GM21381 (cell line): ENCODE results near the gene SETD4.
"Not testable (repeated sequence)": the region's sequence is repeated elsewhere in the genome, so short reads cannot be mapped to it uniquely, and the experiment has no call there.

Experiments
- ATAC-seq: cut with Tn5 transposase; IDR thresholded peaks from one replicate; pipeline ENCODE4 v1.9.1; 2021; ENCODE audit warnings: mild to moderate bottlenecking, moderate library complexity; ENCODE audit not compliant: unreplicated experiment

The SETD4 gene, protein sequence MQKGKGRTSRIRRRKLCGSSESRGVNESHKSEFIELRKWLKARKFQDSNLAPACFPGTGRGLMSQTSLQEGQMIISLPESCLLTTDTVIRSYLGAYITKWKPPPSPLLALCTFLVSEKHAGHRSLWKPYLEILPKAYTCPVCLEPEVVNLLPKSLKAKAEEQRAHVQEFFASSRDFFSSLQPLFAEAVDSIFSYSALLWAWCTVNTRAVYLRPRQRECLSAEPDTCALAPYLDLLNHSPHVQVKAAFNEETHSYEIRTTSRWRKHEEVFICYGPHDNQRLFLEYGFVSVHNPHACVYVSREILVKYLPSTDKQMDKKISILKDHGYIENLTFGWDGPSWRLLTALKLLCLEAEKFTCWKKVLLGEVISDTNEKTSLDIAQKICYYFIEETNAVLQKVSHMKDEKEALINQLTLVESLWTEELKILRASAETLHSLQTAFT

DNA sequence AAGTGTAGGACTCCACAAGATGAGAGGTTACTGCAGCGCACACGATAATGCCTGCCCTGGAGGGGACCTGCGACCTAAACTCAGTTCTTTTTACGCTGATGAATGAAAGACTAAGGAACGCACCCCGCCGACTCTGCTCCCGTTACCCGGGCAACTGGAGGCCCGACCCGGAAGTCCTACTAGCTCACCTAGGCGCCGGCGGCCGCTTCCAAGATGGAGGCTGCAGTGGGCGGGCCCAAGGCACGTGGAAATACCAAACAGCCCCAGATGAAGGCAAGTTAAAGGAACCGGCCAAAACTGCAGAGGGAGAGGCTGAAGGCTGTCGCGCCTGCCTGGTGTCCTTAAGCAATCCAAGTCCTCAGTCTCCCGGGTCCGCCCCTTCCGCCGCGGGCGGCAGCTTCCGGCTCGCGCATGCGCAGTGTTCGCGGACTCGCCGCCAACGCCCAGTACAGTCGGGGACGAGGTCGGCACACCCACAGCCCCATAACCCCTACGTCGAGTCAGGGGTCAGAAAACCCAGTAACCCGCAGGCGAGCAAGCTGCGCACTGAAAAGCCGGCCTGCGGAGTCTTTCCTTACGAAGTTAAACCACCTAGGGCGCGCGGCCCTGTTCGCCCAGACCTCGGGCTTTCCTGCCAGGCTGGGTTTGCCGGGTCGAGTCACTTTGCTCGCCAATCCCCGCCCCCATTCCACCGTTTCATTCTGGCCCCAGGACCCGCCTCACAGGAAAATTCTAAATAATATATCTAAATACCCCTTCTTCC, at the start of gene SETD4:
TSS of gene SETD4 (minus strand) at position 368 of the 763 bp plus-strand sequence. CDS start 1,638 bp downstream, outside the sequence.
- ATAC-seq, result peak; percentile 86

DNA sequence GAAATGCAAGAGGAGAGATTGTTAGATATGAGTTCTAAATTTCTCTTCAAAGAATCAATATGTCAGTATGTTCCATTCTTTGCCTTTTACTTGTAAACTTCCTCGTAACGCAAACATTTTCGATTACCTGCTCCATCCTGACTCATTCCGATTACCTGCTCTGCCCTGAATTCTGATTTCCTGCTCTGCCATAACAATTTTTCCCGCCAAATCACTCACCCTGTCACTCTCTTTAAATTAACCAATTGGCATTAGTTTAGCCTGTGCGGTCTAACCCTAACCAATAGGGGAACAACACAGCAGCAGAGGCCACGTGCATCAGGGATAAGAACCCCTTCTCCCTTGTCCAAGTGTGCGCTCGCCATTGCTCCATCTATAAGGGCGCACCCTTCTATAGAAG, 49.5 kb upstream of the SETD4 start:
- ATAC-seq, result no peak

DNA sequence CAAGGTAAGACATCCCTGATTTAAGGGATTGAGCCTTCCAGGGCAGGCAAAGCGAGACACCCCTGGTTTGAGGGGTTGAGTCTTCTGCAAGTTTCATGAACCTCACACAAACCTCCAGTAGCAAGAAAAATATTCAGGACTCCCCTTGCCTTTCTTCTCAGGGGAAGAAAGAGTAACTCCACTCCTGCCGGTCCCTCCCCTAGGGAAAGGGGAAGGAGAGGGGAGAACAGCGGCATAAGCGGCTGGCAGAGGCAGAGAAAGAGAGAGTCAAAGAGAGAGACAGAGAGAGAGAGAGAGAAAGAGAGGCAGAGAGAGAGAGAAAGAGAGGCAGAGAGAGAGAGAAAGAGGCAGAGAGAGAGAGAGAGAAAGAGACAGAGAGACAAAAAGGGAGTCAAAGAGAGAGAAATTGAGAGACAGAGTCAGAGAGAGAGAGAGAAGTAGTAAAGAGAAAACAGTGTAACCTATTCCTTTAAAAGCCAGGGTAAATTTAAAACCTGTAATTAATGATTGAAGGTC, 45.1 kb upstream of the SETD4 start:
- ATAC-seq, result no peak

DNA sequence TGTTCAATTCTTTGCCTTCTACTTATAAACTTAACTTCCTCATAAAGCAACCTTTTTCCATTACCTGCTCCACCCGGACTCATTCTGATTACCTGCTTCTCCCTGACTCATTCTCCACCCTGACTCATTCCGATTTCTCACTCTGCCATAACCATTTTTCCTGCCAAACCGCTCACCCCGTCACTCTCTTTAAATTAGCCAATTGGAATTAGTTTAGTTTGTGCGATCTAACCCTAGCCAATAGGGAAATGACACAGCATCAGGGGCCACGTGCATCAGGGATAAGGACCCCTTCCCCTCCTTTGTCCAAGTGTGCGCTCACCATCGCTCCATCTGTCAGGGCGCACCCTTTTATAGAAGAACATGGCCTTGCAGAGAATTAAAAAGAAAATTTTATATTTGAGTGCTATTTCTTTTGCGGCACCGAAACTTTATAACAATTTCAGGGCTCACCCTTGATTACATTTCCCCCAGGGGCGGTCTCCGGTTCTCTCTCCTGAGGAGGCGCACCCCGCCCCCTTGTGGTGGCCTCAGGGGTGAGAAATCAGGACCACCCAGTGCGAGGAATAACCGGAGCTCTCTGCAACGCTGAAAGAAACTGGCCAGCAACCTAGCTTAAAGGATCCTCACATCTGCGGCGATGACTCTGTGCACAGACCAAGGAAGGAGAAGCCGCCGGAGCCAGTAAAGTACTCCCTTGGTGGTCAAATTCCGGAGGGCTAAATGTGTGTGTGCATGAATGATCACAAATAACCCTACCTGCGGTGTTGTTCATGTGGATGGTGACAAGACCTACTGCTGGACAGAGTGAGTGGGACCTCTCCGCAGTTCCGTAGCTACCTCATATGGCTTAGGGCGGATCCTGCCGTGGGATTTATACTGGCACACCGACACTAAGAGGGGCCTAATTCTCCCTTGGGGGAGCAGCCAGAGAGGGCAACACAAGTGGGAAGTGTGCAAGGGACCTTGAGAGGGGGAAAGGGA, 44.3 kb upstream of the SETD4 start:
- no peak for ATAC-seq

DNA sequence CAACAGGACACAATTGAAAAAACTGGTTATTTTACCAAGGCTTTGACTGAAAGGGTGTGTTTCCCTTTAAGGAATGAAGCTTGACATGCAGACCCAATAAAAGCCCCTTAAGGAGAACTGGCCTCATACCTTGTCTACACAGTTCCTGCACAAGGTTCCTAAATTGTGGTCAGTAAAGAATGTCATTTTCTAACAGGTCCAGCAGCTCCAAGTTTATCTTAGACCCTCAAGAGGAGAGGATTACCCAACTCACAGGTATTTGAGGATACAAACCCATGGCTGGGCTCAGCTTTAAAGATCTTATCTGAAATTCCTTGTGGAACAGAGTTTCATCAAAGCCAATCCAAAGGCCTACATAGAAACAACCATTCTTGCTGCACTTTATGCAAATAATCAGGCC, 43.1 kb upstream of the SETD4 start:
- ATAC-seq, result no peak

DNA sequence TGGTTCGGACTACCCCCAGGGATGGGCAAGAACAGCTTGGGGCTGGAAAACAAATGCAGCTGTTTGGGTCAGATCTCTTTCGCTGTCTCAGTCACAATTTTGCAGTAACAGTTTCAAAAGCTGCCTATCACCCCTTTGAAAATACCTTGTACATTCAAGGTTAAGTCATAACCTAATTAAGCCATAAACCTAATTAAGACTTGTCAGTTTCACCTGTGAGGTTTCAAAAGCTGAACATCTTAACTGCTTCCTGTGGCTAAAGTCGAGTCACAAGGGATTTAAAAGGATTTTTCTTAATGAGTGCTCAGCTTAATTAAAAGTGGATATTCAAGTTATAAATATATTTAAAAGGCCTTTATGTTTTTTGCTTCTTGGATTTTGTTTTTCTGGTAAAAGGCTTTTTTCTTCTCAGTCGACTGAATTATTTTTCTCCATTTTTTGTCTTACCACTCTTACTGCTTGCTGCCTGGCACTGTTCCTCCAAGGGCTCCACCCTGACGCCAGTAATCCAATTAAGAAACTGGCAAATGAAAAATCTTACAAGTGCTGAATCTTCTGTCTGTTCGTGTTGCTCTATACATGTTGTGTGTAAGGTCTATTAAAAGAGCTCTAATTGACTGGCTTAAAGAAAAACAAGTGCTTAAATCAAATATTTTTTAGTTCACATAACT, 40.8 kb upstream of the SETD4 start:
- ATAC-seq, result no peak

DNA sequence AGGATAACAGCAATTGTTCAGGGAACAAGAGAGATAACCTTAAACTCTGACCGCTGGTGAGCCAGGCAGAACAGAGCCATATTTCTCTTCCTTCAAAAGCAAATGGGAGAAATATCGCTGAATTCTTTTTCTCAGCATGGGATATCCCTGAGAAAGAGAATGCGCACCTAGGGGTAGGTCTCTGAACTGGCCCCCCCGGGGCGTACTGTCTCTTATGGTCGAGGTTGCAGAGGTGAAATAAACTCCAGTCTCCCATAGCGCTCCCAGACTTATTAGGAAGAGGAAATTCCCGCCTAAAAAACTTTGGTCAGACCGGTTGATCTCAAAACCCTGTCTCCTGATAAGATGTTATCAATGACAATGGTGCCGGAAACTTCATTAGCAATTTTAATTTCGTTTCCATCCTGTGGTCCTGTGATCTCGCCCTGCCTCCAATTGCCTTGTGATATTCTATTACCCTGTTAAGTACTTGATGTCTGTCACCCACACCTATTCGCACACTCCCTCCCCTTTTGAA, 39.4 kb upstream of the SETD4 start:
- not testable (repeated sequence) for ATAC-seq

DNA sequence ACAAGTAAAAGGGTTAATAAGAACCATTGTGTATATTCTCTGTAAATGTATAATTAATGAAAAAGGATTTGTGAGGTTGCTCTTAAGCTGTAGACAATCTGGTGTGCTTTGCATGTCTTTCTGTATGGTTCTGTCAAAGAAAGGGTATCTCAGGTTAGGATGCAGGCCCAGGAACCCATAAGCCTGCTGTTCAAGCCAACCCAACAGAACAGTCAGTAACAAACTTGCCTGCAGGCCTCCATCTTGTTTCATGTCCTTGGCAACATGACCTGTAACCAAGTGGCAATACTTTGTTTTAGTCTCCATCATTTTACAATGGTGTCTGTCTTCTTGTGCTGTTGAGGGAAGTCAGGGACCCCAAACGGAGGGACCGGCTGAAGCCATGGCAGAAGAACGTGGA, 38.7 kb upstream of the SETD4 start:
- no peak for ATAC-seq

DNA sequence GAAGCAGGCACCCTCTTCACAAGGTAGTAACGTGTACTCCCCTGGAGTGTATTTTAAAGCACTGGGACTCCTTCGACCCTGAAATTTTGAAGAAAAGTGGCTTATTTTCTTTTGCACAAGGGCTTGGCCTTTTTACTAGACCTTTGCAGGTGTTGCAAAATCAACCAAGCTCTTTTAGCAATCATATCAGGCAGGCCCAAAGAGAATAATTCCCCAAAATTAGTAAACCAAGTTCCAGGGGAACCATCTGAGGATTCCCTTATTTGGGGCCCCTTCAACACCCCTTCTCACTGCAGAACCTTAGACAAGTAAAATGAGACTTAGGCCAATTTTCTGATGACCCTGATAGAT, 37.8 kb upstream of the SETD4 start:
- no peak for ATAC-seq

DNA sequence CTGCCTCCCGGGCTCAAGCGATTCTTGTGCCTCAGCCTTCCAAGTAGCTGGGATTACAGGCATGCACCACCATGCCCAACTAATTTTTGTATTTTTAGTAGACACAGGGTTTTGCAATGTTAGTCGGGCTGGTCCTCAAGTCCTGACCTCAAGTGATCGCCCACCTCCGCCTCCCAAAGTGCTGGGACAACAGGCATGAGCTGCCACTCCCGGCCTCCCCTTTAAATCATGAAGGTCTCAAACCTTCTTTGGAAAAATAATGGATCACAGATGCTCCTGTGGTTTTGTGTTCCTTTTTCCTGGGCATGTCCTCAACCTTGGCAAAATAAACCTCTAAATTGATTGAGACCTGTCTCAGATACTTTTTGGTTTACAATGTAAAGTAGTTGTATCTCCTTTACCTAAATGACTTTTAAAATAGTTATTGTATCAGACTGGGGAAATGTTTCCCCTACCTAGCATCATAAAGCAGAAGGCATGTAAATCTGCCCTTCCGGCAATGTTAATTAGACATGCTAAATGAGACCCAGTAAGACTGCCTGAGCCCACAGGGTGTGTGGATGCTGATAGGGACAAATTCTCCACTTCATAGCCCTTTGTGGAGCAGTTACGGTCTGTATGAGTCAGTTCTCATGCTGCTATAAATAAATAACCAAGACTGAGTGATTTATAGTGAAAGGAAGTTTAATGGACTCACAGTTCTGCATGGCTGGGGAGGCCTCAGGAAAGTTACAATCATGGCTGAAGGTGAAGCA, 37.3 kb upstream of the SETD4 start:
- ATAC-seq, result no peak

DNA sequence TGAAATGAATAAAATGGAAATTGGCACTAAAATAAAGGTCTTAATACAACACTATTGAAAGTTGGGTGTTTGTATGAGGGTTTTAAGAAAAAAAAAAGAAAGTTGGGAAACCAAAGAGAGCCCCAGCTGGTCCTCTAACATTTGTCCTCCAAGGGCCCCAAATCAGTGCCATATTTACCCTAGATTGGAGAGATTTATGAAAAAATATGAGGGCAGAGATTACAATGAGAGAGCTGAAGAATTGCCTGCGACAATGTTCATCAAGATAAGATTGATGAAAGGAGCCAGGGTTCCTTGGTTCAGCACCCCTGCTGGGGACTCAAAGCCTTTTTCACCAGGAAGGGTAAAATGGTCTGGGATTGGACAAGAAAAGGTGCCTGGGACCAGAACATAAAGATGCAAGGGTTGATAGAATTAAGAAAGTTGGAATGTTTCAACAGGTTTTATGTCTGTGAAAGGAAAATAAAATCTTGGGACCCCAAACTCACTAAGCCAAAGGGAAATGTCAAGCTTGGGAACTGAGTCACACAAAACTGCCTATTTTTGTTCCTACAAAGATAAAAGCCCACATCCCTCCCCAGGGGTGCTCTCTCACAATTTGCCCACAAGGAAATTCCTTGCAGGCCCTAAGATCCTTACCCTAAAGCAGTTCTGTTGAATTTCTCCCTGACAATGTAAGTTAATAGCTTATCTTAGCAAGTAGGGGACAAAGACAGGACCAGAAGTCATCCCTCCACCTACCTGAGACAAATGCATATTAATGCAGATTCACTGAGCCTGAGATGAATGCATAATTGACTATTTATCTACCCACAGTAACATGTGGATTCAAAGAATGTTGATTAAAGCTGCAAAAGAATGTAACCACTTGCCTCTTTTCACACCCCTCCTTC, 36.3 kb upstream of the SETD4 start:
- no peak for ATAC-seq

DNA sequence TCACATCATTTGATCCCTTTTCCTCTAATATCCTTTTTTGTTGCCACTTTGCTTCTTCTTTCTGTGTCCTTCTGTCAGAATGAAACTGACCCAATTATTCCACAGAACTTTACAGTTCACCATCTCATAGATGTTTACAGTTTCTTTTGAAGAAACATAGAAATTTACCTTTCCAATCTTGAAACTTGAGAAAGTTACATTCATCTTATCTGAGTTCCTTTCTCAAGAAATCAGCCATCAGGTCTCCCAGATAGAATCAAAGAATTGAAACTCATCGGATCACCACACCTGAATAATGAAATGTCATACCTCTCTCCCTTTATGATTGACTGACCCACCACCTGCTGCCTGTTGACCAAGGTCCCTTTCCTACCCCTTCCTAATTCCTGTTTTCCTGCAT, 33.2 kb upstream of the SETD4 start:
- ATAC-seq, result no peak

DNA sequence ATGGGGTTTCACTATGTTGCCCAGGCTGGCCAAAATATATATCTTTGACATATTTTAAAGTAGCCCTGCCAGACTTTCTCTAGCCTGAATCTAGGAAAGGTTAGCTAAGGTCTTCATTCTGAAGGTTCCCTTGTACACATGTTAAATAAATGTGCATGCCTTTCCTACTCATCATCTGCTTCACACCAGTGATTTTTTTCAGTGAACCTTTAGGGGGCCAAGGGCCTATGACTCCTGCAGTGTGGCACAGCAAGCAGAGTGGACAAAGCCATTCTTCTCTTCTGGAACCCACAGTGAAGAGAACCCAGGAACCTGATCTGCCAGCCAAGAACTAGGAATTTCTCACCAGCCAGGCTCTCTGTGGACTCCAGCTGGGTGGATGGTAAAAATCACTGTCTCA, 32.4 kb upstream of the SETD4 start:
- ATAC-seq, result no peak

DNA sequence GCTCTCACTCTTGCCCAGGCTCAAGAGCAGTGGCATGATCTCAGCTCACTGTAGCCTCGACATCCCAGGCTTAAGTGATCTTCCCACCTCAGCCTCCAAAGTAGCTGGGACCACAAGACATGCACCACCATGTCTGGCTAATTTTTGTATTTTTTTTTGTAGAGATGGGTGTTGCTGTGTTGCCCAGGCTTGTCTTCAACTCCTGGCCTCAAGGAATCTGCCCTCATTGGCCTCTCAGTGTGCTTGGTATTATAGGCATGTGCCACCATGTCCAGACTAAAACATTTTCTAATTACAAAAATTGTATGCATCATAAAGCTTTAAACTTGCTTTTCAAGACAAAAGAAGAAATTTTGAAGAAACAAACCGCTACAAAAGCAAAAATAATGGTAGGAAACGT, 29.6 kb upstream of the SETD4 start:
- ATAC-seq, result no peak

DNA sequence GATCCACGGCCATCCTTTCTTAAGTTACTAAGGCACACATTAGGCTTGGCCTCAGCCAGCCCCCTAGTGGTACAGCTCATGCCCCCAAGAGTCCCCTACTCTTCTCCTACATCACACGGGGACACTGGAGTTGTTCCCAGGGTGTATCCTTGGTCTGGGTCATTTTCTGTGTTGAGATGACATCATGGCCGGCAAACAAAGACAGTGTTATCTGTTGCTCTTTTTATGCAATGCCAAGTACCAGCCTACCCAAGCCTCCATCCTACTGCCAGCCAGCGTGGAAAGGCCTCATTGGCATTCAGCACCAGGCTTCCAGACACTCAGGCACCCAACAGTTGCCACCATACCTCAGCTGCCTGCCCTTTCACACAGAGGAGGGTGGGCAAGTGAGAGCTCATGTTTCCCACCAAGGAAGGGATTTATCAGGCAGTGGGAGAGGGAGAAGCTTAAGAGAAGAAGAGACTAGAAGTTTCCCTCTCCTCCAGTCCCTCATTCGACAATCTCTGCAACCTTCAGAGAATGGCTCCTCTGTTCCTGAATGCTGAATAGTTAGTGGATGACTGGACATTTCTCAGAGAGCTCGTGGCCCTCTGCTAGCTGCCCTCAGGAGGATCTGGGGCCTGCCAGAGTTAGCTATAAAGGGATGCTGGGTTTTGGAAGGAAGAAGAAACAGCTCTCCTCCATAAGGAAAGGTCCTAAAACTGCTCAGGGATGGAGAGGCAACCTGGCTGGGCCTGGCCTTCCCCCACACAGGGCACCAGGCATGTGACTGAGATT, 27.2 kb upstream of the SETD4 start:
- ATAC-seq, result no peak

DNA sequence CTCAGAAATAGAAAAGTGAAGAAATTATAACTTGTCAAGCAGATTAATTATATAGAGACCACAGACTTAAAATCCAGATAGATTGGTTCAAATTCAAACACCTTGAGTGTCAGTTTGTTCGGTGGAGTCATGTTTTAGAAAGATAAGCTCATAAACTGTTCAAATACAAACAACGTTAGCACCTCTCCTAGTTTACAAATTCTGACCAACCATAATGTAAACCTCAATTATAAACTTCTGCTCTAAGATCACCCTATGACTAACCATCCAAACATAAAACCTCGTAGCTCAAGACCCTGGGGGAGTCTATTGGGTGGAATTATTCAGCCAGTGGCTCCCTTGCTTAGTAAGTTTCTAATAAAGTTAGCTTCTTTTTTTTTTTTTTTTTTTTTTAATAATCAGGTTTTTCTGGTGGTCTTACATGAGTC, 21.9 kb upstream of the SETD4 start:
- no peak for ATAC-seq

DNA sequence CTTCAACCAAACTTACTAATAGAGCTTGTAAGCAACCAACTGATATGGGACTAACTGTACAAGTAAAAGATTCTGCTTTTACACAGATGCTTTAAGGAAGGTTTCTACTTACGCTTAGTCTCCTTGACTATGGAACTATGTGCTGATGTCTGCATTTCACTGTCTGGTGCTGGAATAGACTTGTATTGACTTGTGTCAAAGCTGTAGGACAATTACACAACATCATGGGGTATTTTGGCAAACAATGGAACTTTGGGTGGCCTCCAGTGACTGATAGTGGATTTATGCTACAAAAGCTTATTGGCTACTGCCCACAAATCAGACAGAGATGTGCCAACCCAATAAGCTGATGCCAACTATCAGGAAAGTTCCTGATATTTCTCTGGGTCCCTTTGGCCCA, 20.1 kb upstream of the SETD4 start:
- no peak for ATAC-seq

DNA sequence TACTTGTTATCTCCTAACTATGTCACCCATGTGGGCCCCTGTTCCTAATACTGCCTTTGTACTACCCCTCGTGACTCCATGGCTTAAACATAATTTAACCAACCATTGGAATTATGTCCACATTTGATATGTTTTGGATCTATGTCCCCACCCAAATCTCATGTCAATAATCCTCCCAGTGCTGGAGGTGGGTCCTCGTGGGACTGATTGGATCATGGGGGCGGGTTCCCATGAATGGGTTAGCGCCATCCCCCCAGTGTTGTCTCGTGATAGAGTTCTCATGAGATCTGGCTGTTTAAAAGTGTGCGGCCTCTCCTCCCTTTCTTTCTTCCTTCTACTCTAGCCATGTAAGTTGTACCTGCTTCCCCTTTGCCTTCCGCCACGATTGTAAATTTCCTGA, 19.3 kb upstream of the SETD4 start:
- no peak for ATAC-seq
